GM21737 (cell line): ENCODE results near the gene TIAM1.

Source experiments
- ATAC-seq: cut with Tn5 transposase; IDR thresholded peaks from one replicate; pipeline ENCODE4 v1.9.1; 2021; ENCODE audit warnings: mild to moderate bottlenecking, moderate library complexity; ENCODE audit not compliant: unreplicated experiment

The TIAM1 gene

GRCh38 chr21:31218830-31219608, 125.0 kb downstream of the TIAM1 start:
- no peak for ATAC-seq

- no peak for ATAC-seq
Measured at GRCh38 chr21:31216206-31216605, 127.9 kb downstream of the TIAM1 start.

- no peak for ATAC-seq
Measured at GRCh38 chr21:31213787-31214186, 130.3 kb downstream of the TIAM1 start.

GRCh38 chr21:31211836-31212235, 132.2 kb downstream of the TIAM1 start:
- no peak for ATAC-seq

GRCh38 chr21:31205412-31205811, 138.6 kb downstream of the TIAM1 start:
- ATAC-seq = no peak

- no peak for ATAC-seq
Measured at GRCh38 chr21:31204801-31205200, 139.3 kb downstream of the TIAM1 start.

- ATAC-seq = no peak
Measured at GRCh38 chr21:31203431-31204054, 140.5 kb downstream of the TIAM1 start.

GRCh38 chr21:31201548-31201947, 142.5 kb downstream of the TIAM1 start:
- no peak for ATAC-seq

- no peak for ATAC-seq
Measured at GRCh38 chr21:31201144-31201543, 142.9 kb downstream of the TIAM1 start.

GRCh38 chr21:31198575-31198974, 145.5 kb downstream of the TIAM1 start:
- no peak for ATAC-seq

GRCh38 chr21:31196724-31197123, 147.3 kb downstream of the TIAM1 start:
- ATAC-seq = no peak

GRCh38 chr21:31195334-31196015, 148.6 kb downstream of the TIAM1 start:
- ATAC-seq = no peak

- ATAC-seq = no peak
Measured at GRCh38 chr21:31194510-31195293, 149.4 kb downstream of the TIAM1 start.

- ATAC-seq = no peak
Measured at GRCh38 chr21:31193761-31194160, 150.3 kb downstream of the TIAM1 start.

- no peak for ATAC-seq
Measured at GRCh38 chr21:31191553-31191952, 152.5 kb downstream of the TIAM1 start.

GRCh38 chr21:31190516-31190915, 153.5 kb downstream of the TIAM1 start:
- ATAC-seq = no peak

GRCh38 chr21:31187499-31187898, 156.6 kb downstream of the TIAM1 start:
- ATAC-seq = no peak

- no peak for ATAC-seq
Measured at GRCh38 chr21:31186916-31187315, 157.1 kb downstream of the TIAM1 start.

GRCh38 chr21:31185663-31186062, 158.4 kb downstream of the TIAM1 start:
- ATAC-seq = no peak

GRCh38 chr21:31184876-31185275, 159.2 kb downstream of the TIAM1 start:
- ATAC-seq = no peak

GRCh38 chr21:31184459-31184858, 159.6 kb downstream of the TIAM1 start:
- no peak for ATAC-seq
